GM10248 (cell line): ENCODE data around the gene CNTROB.

Experiments
- CTCF ChIA-PET: fragments of 300-600 bp; sonication (Branson Sonifier 250); formaldehyde crosslinking; extraction: SDS; loops from one replicate; lab custom pipeline; 2021; ENCODE audit warnings: antibody characterized with exemption; lab: Yijun Ruan, JAX
- POLR2A ChIA-PET: fragments of 350-650 bp; sonication (Branson Sonifier 250); formaldehyde crosslinking; extraction: SDS; loops from one replicate; lab custom pipeline; 2020; ENCODE audit warnings: antibody characterized with exemption; lab: Yijun Ruan, JAX
- DNase-seq: peaks from one replicate; pipeline ENCODE4 v3.0.0; 2012; ENCODE audit errors: extremely low spot score
- CTCF ChIP-seq: IDR thresholded peaks from 2 replicates; pipeline ENCODE4 v1.5.1; 2012; ENCODE audit warnings: mild to moderate bottlenecking, low read depth; ENCODE audit errors: extremely low read depth, missing control alignments, control extremely low read depth

The CNTROB gene

GRCh38 chr17:7974638-7975131 lies 42.7 kb downstream of the CNTROB start:
- POLR2A ChIA-PET = no interaction called here
- no peak for TF ChIP-seq CTCF
- DNase-seq = no peak
- CTCF ChIA-PET = interaction anchor here (1.2 to 6.9 kb wide), 3 partner anchors 8 to 62 kb away, joined by 3 to 51 read pairs (median 3); no protein-coding TSS in a partner anchor

GRCh38 chr17:7977039-7977438 lies 45.0 kb downstream of the CNTROB start:
- ChIA-PET CTCF (interaction anchor here (1.1 kb wide), 1 partner anchor 8 kb away, joined by 3 read pairs; no protein-coding TSS in a partner anchor), POLR2A (no interaction called here)
- no peak for DNase-seq
- TF ChIP-seq CTCF = no peak

- POLR2A ChIA-PET = interaction anchor here (0.6 kb wide), 1 partner anchor 1237 kb away, joined by 3 read pairs; no protein-coding TSS in a partner anchor
- no peak for DNase-seq
- TF ChIP-seq CTCF = no peak
- CTCF ChIA-PET = interaction anchor here (0.6 to 1.4 kb wide), 3 partner anchors 15 to 40 kb away, joined by 3 read pairs; no protein-coding TSS in a partner anchor
These were observed 45.8 kb downstream of the CNTROB start for GRCh38 chr17:7977805-7978204.

- TF ChIP-seq CTCF = no peak
- POLR2A ChIA-PET = no interaction called here
- DNase-seq = no peak
- CTCF ChIA-PET = interaction anchor here (0.9 to 11.0 kb wide), 7 partner anchors 7 to 149 kb away, joined by 3 to 234 read pairs (median 4); partner anchors contain the start of genes GUCY2D and RNF227
These were observed 50.2 kb downstream of the CNTROB start for GRCh38 chr17:7982173-7982572.

GRCh38 chr17:7982666-7983065 lies 50.7 kb downstream of the CNTROB start:
- ChIA-PET CTCF (interaction anchor here (0.9 to 11.0 kb wide), 9 partner anchors 10 to 162 kb away, joined by 3 to 234 read pairs (median 4); partner anchors contain the start of genes GUCY2D and RNF227), POLR2A (no interaction called here)
- peak; percentile 13 for TF ChIP-seq CTCF
- DNase-seq = no peak

- CTCF ChIA-PET = interaction anchor here (1.0 to 11.0 kb wide), 11 partner anchors 8 to 241 kb away, joined by 3 to 234 read pairs (median 4); partner anchors contain the start of gene RNF227
These were observed 52.9 kb downstream of the CNTROB start for GRCh38 chr17:7984904-7985303.

More at GRCh38 chr17:7984904-7985303, 52.9 kb downstream of the CNTROB start:
- no peak for DNase-seq
- POLR2A ChIA-PET = no interaction called here
- no peak for TF ChIP-seq CTCF
